BLaER1 (cell line): ENCODE measurements around the gene SAG.

Experiments used
- H3K27ac ChIP-seq: shearing (Covaris generic); formaldehyde crosslinking; 2 replicates; pipeline ENCODE4 v1.8.1; 2022
- H3K27me3 ChIP-seq: shearing (Covaris generic); formaldehyde crosslinking; 2 replicates; pipeline ENCODE4 v1.8.1; 2022
- H3K36me3 ChIP-seq: shearing (Covaris generic); formaldehyde crosslinking; 2 replicates; pipeline ENCODE4 v1.8.1; 2022
- H3K4me1 ChIP-seq: shearing (Covaris generic); formaldehyde crosslinking; 2 replicates; pipeline ENCODE4 v1.8.1; 2022
- H3K4me2 ChIP-seq: shearing (Covaris generic); formaldehyde crosslinking; 2 replicates; pipeline ENCODE4 v1.8.1; 2022
- H3K4me3 ChIP-seq: shearing (Covaris generic); formaldehyde crosslinking; 2 replicates; pipeline ENCODE4 v1.8.1; 2022
- H3K9ac ChIP-seq: shearing (Covaris generic); formaldehyde crosslinking; 2 replicates; pipeline ENCODE4 v1.8.1; 2022
- H3K9me3 ChIP-seq: shearing (Covaris generic); formaldehyde crosslinking; 2 replicates; pipeline ENCODE4 v1.8.1; 2022
- H4K20me1 ChIP-seq: shearing (Covaris generic); formaldehyde crosslinking; 2 replicates; pipeline ENCODE4 v1.8.1; 2022
- Cebpa-rat ChIP-seq: shearing (Covaris generic); IDR thresholded peaks from 2 replicates; pipeline ENCODE4 v1.8.1; 2022

SAG gene

DNA sequence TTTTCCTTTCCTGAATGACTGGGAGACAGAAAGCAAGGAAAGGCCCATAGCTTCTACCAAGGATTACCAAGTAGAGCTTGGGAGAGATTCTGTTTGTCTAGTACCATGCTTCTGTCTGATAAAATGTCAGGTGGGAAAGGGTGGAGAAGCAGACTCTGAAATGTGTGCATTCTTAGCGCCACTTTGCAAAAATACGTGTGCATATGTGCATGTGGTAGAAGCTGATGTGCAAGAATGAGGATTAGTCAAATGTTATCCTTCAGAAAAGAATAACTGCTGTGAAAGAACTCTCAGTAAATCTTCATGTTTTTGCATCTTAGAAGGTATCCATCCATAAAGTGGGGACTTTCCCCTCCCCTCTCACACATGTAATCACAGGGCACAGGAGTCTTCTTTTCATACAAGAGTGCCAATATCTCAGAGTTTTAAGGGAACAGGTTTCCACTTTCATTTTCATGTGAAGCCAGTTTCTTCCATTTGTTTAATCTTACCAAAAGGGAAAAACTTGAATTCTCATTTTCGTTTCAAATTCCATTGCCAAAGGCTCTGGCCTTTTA lies 31.3 kb downstream of the SAG start:
- TF ChIP-seq Cebpa-rat = no peak
- Histone ChIP-seq H3K27ac (peak overlapping the region; percentile 12; the same call in 1 of the 2 replicates), H4K20me1 (no peaks in the 10 kb centered on the region), H3K9ac (no peak overlapping the region), H3K4me1 (peaks cover 57% of the 10 kb centered on the region), H3K4me2 (peak overlapping the region; percentile 57), H3K36me3 (no peaks in the 10 kb centered on the region), H3K9me3 (peaks cover 8% of the 10 kb centered on the region), H3K4me3 (no peak overlapping the region), H3K27me3 (no peaks in the 10 kb centered on the region)

GRCh38 chr2:233339427-233339826 lies 31.8 kb downstream of the SAG start:
- TF ChIP-seq Cebpa-rat = no peak
- Histone ChIP-seq H3K36me3 (no peaks in the 10 kb centered on the region), H3K4me1 (peaks cover 52% of the 10 kb centered on the region), H3K4me3 (no peak overlapping the region), H3K9me3 (peaks cover 8% of the 10 kb centered on the region), H4K20me1 (no peaks in the 10 kb centered on the region), H3K27me3 (no peaks in the 10 kb centered on the region), H3K9ac (no peak overlapping the region), H3K4me2 (peak overlapping the region; percentile 57), H3K27ac (no peak overlapping the region)

DNA sequence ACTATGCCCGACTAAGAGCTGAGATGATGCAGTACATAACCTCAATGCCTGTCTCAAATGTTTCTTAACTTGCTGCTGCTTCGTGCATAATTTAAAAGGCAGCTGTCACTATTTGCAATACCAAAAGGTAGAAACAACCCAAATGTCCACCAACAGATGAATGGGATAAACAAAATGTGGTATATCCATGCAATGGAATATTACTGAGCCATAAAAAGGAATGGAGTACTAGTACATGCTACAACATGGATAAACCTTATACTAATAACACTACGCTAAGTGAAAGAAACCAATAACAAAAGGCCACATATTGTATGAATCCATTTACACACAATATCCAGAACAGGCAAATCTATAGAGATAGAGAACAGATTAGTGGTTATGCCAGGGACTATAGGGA lies 33.7 kb downstream of the SAG start:
- H3K4me1 ChIP-seq = peaks cover 40% of the 10 kb centered on the region
- H4K20me1 ChIP-seq = no peaks in the 10 kb centered on the region
- H3K9me3 ChIP-seq = peaks cover 8% of the 10 kb centered on the region
- H3K27me3 ChIP-seq = no peaks in the 10 kb centered on the region
- no peak overlapping the region for H3K4me2 ChIP-seq
- TF ChIP-seq Cebpa-rat = no peak
- H3K27ac ChIP-seq = no peak overlapping the region
- H3K36me3 ChIP-seq = no peaks in the 10 kb centered on the region
- H3K9ac ChIP-seq = no peak overlapping the region
- no peak overlapping the region for H3K4me3 ChIP-seq

DNA sequence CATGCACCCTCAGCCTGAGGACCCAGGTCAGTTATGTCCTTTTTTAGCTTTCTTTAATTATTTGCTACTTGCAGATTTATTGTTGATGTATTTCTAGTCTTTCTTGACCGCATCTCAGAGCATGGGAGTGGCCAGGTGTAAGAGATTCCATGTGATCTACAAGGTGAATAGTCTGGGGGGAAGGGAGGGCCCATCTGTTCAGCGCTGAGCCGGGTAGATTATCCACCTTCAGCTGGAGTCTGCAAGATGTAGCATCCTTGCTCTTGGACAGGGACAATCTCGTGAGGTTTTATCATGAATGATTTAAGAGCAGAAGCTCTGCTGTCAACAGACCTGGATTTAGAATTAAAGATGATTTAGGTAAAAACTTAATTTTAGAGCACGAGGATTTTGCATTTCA lies 34.7 kb downstream of the SAG start:
- Histone ChIP-seq H3K4me1 (peaks cover 40% of the 10 kb centered on the region), H4K20me1 (no peaks in the 10 kb centered on the region), H3K9ac (no peak overlapping the region), H3K9me3 (peaks cover 8% of the 10 kb centered on the region), H3K4me2 (no peak overlapping the region), H3K4me3 (no peak overlapping the region), H3K36me3 (no peaks in the 10 kb centered on the region), H3K27ac (no peak overlapping the region), H3K27me3 (no peaks in the 10 kb centered on the region)
- no peak for TF ChIP-seq Cebpa-rat

- peaks cover 40% of the 10 kb centered on the region for H3K4me1 ChIP-seq
- H3K27ac ChIP-seq = no peak overlapping the region
- H3K27me3 ChIP-seq = no peaks in the 10 kb centered on the region
- no peaks in the 10 kb centered on the region for H3K36me3 ChIP-seq
- no peak overlapping the region for H3K4me3 ChIP-seq
- no peaks in the 10 kb centered on the region for H4K20me1 ChIP-seq
- TF ChIP-seq Cebpa-rat = peak; percentile 10; the same call in 1 of the 2 replicates
- no peak overlapping the region for H3K4me2 ChIP-seq
- peaks cover 8% of the 10 kb centered on the region for H3K9me3 ChIP-seq
- H3K9ac ChIP-seq = no peak overlapping the region
Observed at GRCh38 chr2:233343171-233343705, 35.6 kb downstream of the SAG start.

- H3K4me1 ChIP-seq = peaks cover 58% of the 10 kb centered on the region
- TF ChIP-seq Cebpa-rat = no peak
- no peaks in the 10 kb centered on the region for H4K20me1 ChIP-seq
- H3K9me3 ChIP-seq = peaks cover 2% of the 10 kb centered on the region
- H3K27me3 ChIP-seq = no peaks in the 10 kb centered on the region
- peak overlapping the region; percentile 94 for H3K27ac ChIP-seq
- H3K9ac ChIP-seq = peak overlapping the region; percentile 35; the same call in 1 of the 2 replicates
- H3K4me3 ChIP-seq = no peak overlapping the region
- peak overlapping the region; percentile 95 for H3K4me2 ChIP-seq
- H3K36me3 ChIP-seq = no peaks in the 10 kb centered on the region
Observed at GRCh38 chr2:233346376-233346775, 38.8 kb downstream of the SAG start.

DNA sequence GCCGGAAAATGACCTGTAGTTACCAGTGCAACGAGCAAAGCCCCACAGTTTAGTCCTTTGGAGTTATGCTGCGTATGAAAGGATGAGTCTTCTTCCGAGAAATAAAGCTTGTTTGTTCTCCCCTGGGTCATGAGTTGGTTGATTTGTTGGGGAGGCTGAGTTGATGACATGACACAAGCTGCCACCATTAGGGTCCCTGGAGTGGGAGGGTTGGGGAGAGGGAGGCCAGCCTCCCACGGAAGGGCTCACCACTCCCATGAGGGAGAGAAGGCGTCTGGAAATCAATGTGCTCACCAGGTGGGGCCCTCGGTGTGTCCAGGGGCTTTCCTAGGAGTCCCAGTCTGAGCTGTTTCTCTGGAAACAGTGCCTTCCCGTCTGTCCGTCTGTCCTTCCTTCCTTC lies 39.3 kb downstream of the SAG start:
- peak overlapping the region; percentile 35; the same call in 1 of the 2 replicates for H3K9ac ChIP-seq
- no peaks in the 10 kb centered on the region for H3K9me3 ChIP-seq
- H3K36me3 ChIP-seq = no peaks in the 10 kb centered on the region
- no peaks in the 10 kb centered on the region for H4K20me1 ChIP-seq
- H3K4me3 ChIP-seq = no peak overlapping the region
- peak overlapping the region; percentile 94 for H3K27ac ChIP-seq
- peak overlapping the region; percentile 95 for H3K4me2 ChIP-seq
- H3K4me1 ChIP-seq = peaks cover 63% of the 10 kb centered on the region
- TF ChIP-seq Cebpa-rat = no peak
- no peaks in the 10 kb centered on the region for H3K27me3 ChIP-seq

- Histone ChIP-seq H3K27ac (peak overlapping the region; percentile 94), H4K20me1 (no peaks in the 10 kb centered on the region), H3K4me3 (peak overlapping the region; percentile 30; the same call in 1 of the 2 replicates), H3K36me3 (no peaks in the 10 kb centered on the region), H3K9me3 (no peaks in the 10 kb centered on the region), H3K27me3 (no peaks in the 10 kb centered on the region), H3K4me1 (peaks cover 84% of the 10 kb centered on the region), H3K9ac (peak overlapping the region; percentile 74), H3K4me2 (peak overlapping the region; percentile 95)
- no peak for TF ChIP-seq Cebpa-rat
Observed at GRCh38 chr2:233349005-233349998, 41.7 kb downstream of the SAG start.

GRCh38 chr2:233350708-233351107 lies 43.1 kb downstream of the SAG start:
- Histone ChIP-seq H3K27ac (peak overlapping the region; percentile 94), H3K4me1 (peaks cover 82% of the 10 kb centered on the region), H3K9me3 (no peaks in the 10 kb centered on the region), H3K9ac (no peak overlapping the region; the same call in 1 of the 2 replicates), H3K4me2 (peak overlapping the region; percentile 95), H3K4me3 (no peak overlapping the region), H3K27me3 (no peaks in the 10 kb centered on the region), H4K20me1 (peaks cover 9% of the 10 kb centered on the region), H3K36me3 (peaks cover 4% of the 10 kb centered on the region)
- no peak for TF ChIP-seq Cebpa-rat

DNA sequence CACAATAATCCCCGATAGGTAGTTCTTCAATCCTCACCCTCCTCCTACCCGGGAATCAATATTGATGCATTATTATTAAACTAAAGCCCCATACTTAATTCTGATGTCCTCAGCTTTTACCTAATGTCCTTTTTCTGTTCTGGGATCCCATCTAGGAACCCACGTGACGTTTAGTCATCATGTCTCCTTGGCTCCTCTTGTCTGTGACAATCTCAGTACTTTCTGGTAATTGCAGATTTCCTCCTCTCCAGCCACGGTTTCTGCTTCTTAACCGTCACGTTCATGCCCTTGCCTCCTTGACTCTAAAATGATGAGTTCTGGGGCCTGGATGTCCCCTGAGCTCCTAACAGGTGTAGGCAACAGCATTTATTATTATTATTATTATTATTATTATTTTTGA lies 43.8 kb downstream of the SAG start:
- Histone ChIP-seq H3K9ac (no peak overlapping the region), H3K9me3 (no peaks in the 10 kb centered on the region), H3K4me2 (peak overlapping the region; percentile 95), H3K27ac (peak overlapping the region; percentile 94), H3K4me3 (no peak overlapping the region), H4K20me1 (peaks cover 16% of the 10 kb centered on the region), H3K4me1 (peaks cover 82% of the 10 kb centered on the region), H3K36me3 (peaks cover 8% of the 10 kb centered on the region), H3K27me3 (no peaks in the 10 kb centered on the region)
- TF ChIP-seq Cebpa-rat = no peak
